ENCODE results near the gene LYSMD2. TPM values are rescaled to one million over a fixed set of nuclear protein-coding genes. Genes with fewer than 3 reads are reported as not detected.

The LYSMD2 gene
- total RNA-seq, 1 donor from 2014 or later: 25.7 TPM

- intact Hi-C loops (cut with micrococcal nuclease): no loop called here
Measured at GRCh38 chr15:51677021-51677420, 60.4 kb downstream of the LYSMD2 start.

DNA sequence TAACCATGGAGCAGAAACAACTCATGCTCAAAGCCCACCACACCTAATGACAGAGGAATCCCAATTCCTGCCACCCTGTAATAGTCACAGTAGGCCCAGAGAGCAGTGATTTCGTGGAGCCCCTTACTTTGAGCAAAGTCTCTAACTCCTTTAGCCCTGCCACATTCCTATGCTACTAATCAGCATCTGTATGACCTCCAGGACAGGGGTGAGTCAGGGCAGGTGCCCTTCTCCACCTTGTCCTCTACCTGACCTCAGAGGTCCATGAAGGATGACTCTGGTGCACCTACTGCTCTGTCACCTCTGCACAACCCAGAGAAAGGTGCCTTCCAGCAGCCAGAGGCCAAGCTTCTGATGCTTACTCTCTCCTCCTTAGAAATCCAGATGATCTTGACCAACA is 62.2 kb downstream of the LYSMD2 start:
- intact Hi-C loops (cut with micrococcal nuclease): no loop called here

Other genes with a start within 250 kb of the LYSMD2 start
- 5.2 and 5.3 TPM in 2 replicates for gene DMXL2, start 114.9 kb downstream of the LYSMD2 start, total RNA-seq
- gene SCG3, start 56.2 kb downstream of the LYSMD2 start, total RNA-seq: not detected in 2 replicates
- gene TMOD2, start 13.9 kb upstream of the LYSMD2 start, total RNA-seq: 10.0 and 10.6 TPM in 2 replicates
- gene TMOD3, start 92.0 kb upstream of the LYSMD2 start, total RNA-seq: 63.9 and 72.1 TPM in 2 replicates
- gene LEO1, start 234.1 kb upstream of the LYSMD2 start, total RNA-seq: 29.4 and 30.8 TPM in 2 replicates

Measured in T-helper 1 cell treated with Interleukin-12 subunit alpha and Interleukin-12 subunit beta and Interleukin-4 antibody, amounts not matched to agents 30 ng/mL and 1 ng/mL, for 36 hours (primary cell).